NOMO-1 (cell line): Measurements from ENCODE around the gene GNA12.

Experiments used
- DNase-seq, 2 experiments: peaks; one replicate each; lab custom pipeline; 2025; ENCODE audit not compliant: unreplicated experiment in 2 of 2; lab: John Stamatoyannopoulos, UW

The GNA12 gene

DNA sequence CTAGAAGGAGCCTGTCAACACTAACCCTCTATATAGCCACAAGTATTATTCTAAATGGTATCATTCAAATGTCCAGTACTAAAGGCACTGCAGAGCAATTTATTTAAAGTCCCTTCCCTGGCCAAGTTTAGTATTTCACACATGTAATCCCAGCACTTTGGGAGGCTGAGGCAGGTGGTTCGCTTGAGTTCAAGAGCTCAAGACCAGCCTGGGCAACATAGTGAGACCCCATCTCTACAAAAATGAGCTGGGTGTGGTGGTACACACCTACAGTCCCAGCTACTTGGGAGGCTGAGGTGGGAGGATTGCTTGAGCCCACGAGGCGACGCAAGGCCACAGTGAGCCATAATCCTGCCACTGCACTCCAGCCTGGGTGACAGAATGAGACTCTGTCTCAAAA, 3.6 kb downstream of the GNA12 start:
- DNase-seq: no peak

DNA sequence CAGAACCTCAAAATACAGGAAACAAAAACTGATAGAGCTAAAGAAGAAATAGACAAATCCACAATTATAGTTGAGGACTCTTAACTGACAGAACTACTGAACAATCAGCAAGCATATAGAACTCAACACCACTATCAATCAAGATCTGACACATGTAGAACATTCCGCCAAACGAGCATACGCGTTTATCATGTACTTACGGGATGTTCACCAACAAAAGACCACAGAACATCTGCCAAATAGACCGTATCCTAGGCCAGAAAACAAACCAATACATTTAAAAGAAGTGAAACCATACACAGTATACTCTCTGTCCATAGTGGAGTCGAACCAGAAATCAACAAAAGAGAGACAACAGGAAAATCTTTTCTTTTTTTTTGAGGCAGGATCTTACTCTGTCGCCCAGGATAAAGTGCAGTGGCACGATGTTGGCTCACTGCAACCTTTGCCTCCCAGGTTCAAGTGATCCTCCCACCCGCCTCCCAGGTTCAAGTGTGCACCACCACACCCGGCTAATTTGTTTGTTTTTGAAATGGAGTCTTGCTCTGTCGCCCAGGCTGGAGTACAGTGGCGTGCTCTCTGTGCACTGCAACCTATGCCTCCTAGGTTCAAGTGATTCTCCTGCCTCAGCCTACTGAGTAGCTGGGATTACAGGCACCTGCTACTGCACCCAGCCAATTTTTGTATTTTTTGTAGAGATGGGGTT, 5.1 kb downstream of the GNA12 start:
- peak in 1 of 2 experiments; percentile 66 for DNase-seq

DNA sequence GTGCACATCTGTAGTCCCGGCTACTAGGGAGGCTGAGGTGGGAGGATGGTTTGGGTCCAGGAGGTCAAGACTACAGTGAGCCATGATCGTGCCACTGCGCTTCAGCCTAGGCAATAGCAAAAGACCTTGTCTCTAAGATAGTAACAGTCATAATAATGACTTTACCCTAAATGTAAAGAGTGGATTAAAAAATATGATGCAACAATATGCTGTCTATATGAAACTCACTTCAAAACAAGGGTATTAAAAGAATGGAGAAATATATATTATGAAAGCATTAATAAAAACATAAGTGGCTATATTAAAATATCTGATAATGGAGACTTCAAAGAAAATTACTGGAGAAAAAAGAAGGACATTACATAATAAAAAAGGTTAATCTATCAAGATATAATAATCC, 5.7 kb downstream of the GNA12 start:
- no peak for DNase-seq

DNA sequence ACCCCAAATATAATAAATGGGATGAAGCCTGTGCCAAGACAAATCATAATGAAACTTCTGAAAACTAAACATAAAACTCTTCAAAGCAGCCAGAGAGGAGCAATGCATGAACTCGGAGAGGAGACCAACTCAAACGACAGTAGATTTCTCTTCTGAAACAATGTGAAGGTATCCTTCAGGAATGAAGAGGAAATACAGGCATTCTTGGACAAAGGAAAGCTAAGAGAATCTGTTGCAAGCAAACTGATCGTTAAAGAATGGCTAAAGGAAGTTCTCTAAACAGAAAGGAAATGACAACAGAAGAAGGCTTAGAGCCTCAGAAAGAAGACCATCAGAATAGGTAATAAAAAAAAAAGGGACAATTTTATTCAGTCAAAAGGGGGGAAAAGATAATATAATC, 6.6 kb downstream of the GNA12 start:
- DNase-seq: peak in 1 of 2 experiments; percentile 21

DNA sequence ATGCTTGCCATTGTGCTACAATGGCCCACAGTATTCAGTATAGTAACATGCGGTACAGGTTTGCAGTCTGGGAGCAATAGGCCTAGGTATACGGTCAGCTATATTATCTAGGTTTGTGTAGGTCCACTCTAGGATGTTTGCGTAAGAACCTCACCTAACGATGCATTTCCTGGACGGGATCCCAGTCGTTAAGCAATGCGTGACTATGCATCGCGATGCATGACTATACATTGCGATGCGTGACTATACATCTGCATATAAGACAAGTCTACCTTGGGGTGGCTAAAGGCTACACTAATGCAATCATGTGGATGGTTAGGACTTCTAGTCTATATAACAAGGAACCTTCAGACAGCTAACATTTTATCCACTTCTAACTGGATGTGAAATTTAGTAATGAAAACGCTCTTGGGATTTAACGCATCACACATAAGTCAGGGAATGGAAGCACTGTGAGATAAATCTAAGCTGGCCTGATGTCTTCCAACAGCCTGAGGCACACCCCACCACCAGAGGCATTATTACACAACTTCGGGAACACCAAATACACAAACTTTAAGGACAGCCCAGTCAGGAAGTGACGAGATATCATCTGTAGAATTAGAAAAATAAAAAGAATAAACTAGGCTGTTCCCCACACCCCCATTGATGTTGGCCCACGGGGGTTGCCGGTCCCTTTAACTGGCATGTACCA, 9.2 kb downstream of the GNA12 start:
- DNase-seq: no peak

DNA sequence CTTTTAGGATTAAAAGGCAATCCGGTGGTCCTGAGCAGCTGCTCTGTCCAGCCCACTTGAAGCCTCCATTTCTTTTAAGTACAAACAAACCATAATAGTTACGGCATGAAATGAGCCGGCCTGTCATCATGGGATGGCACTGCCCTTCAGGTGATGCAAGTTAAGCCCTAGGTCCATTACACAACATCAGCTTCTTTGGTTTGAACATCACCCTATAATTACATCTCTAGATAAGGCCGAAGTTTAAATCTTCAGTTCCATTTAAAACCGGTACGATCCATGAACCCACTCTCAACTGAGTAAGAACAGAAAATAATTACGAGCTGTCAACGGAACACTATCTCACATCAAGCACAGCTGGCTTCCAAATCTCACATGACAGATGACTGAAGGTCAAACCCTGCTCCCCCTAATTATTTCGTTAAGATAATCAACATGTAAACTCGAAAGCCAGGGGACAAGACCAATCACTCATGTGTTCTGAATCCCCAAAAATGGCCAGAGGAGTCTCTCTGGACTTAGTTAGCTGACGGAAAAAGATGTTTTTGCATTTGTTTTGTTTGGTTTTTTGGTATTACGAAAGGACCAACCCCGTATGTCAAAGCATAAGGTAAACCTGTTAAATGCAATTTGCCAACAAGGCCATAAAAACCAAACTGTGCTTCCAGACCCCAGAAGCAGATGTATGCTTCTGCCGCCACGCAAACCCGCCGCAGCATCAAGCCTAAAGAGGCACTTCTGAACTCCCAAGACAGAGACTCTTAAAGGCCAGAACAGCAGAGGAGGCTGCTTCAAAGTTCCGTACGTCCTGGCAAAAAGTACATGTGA, 10.8 kb downstream of the GNA12 start:
- DNase-seq: no peak

DNA sequence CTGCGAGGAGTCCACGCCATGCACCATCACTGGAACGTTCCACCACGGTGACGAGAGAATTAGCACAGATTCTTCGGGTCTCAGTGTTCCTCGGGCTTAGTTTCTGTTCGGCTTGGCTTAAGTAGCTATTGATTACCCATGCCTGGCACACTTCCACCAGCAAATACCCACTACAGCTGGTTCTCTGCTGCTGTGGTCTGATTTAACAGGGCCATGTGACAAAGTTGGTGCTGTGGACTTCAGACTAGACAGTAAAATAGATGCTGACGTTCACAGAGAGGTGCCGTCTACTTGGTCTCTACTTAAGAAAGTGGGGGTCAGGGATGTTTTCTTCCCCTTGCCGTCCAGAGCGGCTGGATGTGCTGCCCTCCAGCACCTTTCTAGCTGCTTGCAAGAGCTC, 11.6 kb downstream of the GNA12 start:
- no peak for DNase-seq

DNA sequence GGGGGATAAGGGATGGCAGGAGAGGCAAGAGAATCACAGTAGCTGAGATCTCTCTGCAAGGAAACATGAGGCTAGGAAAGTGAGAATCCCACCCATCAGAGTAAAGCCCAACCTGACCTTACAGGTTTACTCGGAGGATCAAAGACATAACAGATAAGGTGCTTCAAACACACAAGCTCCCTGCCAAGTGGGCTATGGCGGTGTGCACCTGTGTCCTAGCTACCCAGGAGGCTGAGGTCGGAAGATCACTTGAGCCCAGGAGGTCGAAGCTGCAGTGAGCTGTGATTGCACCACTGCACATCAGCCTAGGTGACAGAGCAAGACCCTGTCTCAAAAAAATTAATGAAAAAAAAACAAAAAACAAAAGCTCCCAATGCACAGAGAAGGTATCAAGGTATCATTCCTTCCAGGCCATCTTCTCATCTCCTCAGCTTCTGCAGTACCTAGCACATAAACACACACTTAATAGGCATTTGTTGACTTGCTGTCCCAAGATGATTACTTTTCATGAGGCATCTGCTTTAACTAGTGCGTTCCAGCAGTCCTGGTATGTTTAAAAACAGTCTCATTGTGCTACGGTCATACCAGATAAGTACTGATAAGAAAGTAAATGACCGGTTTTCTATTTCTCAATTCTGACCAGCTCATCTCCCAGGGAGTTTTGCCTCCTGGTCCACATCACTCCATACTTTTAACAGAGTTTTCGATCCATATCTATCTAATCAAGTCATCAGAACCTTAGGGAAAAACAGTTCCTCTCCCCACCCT, 13.3 kb downstream of the GNA12 start:
- no peak for DNase-seq

DNA sequence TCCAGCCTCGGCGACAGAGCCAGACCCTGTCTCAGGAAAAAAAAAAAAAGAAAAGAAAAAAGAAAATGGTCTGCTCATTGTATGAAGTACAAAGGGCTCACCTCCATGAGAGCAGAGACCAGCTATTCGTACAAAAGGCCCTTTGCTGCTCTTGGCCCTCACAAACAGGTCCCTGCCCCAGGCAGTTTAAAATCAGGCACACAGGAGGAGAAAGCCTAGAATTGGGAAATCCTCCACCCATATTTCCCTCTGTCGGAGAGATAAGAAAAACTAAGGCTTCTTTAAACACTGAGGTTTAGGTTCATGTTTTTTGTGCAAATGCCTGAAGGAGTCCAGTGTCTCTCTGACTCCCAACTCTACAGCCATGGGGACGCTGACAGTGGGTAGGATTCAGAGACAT, 15.1 kb downstream of the GNA12 start:
- no peak for DNase-seq

DNA sequence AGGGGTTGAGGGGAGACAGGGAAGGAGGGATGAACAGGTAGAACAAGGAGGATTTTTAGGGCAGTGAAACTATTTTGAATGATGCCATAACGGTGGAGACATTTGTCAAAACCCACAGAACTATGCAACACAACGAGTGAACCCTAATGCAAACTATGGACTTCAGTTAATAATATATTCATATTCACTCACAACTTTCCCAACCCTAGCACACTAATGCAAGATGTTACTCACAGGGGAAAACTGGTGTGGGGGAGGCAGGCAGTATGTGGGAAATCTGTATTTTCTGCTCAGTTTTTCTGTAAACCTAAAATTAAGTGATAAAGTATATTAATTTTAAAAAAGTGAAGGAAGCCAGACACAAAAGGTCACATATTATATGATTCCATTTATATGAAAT, 17.3 kb downstream of the GNA12 start:
- DNase-seq: no peak

DNA sequence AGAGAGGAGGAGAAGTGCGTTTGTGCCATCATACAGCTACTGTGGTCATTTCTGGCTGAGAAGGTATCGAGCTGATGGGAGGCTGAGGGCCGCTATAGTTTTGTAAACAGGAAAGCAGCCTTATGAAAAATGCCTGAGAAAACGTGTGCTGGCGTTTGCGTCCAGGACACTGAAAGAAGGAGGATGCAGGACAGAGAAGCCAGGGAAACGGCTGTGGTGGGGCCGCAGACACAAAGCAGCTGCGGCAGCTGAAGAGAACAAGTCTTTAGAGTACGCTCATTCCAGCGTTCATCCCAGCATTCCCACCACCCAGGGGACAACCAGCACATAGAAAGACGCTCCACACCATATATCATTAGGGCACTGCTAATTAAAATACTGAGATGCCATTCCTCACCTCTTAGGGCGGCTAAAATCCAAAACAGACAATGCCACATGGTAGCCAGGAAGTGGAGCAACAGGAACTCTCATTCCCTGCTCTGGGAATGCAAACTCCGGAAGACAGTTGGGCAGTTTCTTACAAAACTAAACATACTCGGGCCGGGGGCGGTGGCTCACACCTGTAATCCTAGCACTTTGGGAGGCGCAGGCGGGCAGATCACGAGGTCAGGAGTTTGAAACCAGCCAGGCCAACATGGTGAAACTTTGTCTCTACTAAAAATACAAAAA, 18.4 kb downstream of the GNA12 start:
- DNase-seq: no peak

DNA sequence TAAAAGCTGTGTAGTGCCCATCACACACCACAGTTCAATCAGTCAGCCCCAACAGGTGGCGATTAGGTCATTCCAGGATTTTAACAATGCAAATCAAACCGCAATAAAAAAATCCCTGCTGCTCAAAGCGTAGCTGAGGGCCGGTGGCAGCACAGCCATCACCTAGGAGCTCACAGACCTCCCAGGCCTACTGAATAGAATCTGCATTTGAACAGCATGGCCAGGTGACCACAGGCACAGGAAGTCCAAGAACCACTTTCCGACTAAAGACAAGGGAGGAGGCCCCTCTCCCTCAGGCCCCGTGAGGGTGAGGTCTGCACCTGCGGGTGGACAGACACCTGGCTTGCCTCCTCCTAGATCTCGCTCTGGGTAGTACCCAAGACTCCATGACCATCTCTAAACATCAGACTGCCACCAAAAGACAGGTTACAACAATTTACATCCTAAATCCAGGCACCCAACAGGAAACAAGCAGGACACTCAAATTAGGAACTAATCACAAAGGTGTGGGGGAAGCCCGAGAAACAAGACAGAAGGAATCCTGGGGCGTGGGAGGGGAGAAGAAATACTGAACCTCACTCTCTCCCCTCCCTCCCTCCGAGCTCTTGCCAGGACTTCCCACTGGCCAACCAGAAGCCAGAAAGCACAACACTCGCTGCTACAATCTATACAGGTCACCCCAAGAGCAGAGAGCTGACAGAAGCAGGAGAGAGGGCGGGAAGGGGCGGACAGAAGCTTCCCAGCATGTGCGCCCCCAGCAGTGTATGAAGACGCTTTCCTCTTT, 19.2 kb downstream of the GNA12 start:
- no peak for DNase-seq

DNA sequence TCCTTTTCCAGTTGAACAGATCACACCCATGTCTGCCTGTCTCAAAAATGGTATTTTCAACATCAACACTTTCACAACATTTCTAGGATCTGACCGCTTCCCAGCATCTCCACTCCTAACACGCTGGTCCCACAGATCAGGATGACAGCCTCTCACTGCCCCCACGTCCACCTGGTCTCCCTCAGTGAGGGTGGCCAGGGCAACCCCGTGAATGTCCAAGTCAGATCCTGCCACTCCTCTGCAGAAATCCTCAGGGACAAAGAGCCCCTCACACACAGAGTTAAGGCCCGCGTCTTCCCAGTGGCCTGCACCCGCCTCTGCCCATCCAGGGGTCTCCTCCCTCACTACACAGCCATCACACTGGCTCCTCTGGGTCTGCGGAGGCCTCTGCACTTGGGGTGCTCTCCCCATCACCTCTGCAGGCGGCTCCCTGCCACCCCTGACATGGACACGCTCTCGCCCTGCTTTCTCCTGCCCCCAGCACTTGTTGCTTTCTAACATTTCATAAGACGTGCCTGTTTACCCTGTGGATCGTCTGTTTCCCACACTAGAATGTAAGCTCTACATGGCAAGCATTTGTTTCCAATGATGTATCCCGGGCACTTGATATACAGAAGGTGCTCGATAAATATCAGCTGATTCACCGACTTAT, 20.0 kb downstream of the GNA12 start:
- no peak for DNase-seq

DNA sequence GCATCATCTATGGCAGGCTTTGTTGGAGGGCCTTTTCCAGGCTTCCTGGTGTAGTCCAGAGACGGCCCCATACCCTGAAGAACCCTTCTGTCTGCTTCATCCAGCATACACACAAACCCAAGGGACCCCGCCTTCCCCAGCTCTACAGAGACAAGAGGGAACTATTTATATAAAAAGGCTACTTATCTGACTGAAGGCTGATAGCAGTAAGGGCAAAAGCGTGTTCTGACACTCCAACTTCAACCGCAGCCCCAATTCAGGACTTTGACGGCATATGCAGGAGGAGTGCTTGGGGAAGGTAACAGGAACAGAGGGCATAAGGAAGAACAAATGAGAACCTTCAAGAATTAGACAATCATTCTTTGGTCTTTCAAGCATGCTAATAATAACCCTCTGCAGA, 21.0 kb downstream of the GNA12 start:
- DNase-seq: no peak

DNA sequence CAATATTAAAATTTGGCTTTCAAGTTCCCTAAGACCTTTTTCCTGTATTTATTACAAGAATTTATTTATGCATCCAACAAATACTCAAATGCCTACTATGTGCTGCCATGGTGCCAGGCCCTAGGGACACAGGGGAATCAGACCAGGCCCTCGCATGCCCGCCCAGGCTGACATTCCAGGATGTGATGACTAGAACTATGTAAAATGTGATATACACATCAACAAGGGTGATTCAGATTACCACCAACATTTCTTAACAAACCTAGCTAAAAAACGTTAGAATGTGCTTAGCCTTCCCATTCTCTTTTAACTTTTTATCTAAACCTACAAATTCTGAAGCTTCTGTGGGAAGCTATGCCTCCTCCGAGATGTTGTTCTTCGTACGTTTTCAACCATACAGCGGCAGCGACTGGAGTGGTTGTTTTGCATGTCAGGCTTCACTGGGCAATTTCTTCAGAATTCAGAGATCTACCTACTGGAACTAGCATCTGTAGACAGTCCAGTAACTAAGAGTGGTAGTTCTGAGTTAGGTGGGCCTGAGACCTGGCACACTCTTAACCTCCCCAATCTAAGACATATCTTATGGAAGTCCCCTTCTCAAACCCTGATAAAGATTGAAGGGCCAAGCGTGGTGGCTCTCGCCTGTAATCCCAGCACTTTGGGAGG, 22.1 kb downstream of the GNA12 start:
- no peak for DNase-seq

DNA sequence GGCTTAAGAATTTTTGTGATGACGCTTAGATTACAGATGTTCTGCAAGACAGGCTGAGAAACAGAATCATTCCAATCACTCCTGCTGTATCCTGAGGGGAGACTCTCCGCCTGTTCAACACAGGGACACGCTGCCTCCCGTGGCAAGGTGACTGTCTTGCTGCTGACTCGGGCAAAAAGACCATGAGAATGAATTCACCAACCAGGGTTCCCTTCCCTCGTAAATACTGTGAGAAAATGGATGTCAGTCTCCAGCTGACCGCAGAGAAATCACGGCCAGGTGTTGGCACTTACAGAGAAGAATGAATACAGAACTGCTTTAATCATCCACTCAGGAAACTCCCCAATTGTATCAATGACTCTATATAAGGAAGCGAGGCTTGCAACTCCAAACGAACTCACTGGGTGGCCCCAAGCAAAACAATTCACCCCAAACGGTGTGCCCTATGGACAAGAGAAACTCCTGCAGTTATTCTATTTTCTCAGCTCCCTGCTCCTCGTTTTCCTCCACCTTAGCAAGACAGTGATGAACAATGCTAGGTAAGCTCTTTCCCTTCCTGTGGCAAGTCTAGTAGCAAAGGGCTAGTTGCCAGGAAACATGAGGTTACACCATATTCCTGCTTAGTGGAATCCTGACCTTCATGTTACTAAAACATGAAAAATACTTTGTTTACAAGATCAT, 22.8 kb downstream of the GNA12 start:
- no peak for DNase-seq

DNA sequence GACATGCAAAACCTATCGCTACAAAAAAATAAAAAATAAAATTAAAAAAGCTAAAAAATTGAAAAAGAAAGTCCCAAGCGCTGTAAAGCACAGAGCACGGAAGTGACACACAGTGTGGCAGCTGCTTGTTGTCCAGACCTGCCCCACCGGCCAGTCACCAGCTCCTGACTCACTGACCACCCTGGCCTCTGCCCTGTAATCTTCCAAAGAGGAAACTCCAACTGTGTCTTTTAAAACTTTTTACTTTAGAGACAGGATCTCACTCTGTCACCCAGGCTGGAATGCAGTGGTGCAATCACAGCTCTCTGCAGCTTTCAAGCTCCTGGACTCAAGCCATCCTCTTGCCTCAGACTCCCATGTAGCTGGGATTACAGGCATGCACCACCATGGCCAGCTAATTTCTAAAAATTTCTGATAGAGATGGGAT, 23.6 kb downstream of the GNA12 start:
- DNase-seq: no peak

DNA sequence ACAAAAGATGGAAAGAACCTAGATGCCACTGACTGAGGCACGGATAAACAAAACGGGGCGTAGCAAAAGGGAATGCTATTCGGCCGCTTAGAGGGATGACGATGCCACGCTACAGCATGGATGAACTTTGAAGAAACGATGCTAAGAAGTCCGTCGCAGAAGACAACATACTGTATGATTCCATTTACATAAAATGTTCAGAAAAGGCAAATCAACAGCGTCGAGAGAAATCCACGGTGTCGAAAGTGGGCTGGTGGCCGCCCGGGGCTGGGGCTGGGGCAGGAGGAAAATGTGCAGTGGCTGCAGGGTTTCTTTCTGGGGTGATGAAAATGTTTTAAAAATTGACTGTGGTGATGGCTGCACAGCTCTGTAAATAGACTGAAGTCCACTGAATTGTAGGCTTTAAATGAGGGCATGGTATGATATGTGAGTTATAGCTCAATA, 24.1 kb downstream of the GNA12 start:
- no peak for DNase-seq
